ENCODE results near the gene ALPK3. TPM values are rescaled to one million over a fixed set of nuclear protein-coding genes. Genes with fewer than 3 reads are reported as not detected.

The ALPK3 gene
- total RNA-seq, 1 experiment from 2014 or later, result 0.02 TPM

GRCh38 chr15:84823282-84823878, 6.2 kb downstream of the ALPK3 start:
- no peak for DNase-seq (ENCODE audit: low read depth)

GRCh38 chr15:84824260-84825007, 7.3 kb downstream of the ALPK3 start:
- no peak for DNase-seq (ENCODE audit: low read depth)

- peak; percentile 41 for DNase-seq (ENCODE audit: low read depth)
Observed at GRCh38 chr15:84826369-84826823, 9.2 kb downstream of the ALPK3 start.

- no peak for DNase-seq (ENCODE audit: low read depth)
Observed at GRCh38 chr15:84827246-84827645, 10.1 kb downstream of the ALPK3 start.

- no peak for DNase-seq (ENCODE audit: low read depth)
Observed at GRCh38 chr15:84828086-84828908, 11.1 kb downstream of the ALPK3 start.

- no peak for DNase-seq (ENCODE audit: low read depth)
Observed at GRCh38 chr15:84829428-84829827, 12.3 kb downstream of the ALPK3 start.

- no peak for DNase-seq (ENCODE audit: low read depth)
Observed at GRCh38 chr15:84830036-84830435, 12.9 kb downstream of the ALPK3 start.

- DNase-seq (ENCODE audit: low read depth), result no peak
Observed at GRCh38 chr15:84831028-84831427, 13.9 kb downstream of the ALPK3 start.

DNA sequence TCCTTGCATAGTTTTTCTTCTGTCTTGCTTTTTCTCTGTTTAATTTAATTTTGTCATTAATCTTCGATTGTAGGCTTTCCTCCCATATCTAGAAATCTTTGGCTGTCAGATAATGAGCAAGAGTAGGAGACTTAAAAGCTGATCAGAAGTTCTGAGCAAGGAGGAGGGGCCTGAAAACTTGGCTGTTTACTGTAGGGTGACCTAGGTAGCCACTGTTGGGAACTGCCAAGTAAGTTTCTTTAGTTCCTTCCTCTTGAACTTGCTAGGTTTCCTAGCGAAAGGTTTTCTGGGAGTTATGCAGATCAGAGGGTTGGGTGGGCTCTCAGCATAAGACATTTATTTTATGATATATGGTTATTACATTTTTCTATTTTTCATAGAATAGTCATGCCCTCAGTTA, 14.5 kb downstream of the ALPK3 start:
- no peak for DNase-seq (ENCODE audit: low read depth)

DNA sequence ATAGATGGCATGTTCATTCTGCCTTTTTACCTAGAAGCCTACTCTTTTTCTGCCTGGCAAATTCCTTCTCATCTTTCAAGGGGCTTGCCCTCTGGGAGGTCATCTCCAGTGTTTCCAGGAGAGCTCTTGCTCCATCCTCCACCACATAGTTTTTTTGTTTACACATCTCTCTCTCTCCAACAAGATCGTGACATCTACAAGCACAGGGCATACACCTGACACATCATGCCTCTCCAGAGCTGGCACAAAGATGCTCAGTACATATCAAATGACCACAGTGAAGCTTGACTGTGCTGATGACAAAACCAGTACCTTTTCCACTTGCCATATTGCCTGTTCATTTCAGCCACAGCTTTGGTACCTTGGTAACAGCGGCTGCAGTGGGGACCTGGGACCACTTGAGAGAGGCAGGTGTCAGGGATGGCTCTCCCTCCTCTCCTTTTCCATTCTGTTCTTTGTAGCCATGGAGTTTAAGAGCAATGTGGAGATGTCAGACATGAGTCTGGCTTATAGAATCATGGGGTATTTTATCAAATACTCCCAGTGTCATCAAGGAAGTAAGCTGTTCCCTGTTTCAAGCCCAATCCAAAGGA, 15.4 kb downstream of the ALPK3 start:
- no peak for DNase-seq (ENCODE audit: low read depth)

DNA sequence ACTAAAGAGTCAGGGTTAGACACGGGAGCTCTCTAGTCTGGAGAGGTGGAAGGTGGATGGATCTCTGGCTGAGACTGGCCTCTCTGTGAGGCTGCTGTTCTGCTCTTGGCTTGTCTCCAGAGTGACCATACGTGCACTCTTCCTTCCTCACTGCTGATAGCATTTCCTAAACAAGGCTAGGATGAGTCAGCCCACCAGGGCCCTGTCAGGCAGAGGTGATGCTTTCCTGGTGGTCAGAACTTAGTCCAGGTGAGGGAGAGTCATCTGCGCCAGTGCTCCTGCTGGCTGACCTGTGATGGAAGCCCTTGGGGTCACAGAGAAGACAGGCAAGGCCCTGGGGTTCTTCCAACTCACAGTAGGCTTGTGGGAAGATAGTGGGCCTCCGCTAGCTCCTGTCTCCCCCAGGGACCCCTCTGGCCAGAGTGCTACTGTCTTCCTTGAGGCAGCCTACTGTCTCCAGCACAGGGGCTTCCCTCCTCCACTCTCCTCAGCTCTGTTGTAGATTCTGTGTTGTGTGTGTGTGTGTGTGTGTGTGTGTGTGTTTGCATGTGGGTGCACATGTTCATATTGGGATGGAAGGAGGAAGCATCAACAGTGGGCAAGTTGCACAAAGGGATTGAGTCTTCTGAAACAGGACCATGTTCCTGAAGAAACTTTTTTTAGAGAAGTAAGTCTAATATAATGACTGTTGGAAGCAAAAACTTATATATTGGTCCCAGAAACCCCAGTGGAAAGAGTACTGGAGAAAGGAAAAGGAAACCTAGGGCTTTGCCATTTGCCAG, 16.5 kb downstream of the ALPK3 start:
- DNase-seq (ENCODE audit: low read depth), result peak; percentile 48

- DNase-seq (ENCODE audit: low read depth), result no peak
Observed at GRCh38 chr15:84834229-84834955, 17.2 kb downstream of the ALPK3 start.

DNA sequence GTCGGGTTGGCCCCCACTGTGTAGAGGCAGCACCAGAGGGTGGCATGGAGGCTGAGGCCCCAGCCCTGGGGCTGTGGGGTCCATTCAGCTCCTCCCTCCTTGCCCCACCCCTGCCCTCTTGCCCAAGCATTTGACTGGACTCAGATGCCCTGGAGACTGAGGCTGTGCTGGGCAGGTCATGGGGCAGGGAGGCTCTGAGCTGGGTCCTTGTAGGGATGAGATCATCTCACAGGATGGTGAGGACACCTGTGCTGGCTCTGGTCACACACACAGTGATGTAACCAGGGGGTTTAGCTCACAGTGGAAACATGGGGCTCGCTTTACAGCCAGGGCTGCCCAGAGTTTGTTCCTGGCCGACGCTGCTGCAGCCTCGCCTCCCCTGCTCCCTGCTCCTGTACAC, 17.8 kb downstream of the ALPK3 start:
- DNase-seq (ENCODE audit: low read depth), result no peak

GRCh38 chr15:84835661-84836337, 18.6 kb downstream of the ALPK3 start:
- no peak for DNase-seq (ENCODE audit: low read depth)

DNA sequence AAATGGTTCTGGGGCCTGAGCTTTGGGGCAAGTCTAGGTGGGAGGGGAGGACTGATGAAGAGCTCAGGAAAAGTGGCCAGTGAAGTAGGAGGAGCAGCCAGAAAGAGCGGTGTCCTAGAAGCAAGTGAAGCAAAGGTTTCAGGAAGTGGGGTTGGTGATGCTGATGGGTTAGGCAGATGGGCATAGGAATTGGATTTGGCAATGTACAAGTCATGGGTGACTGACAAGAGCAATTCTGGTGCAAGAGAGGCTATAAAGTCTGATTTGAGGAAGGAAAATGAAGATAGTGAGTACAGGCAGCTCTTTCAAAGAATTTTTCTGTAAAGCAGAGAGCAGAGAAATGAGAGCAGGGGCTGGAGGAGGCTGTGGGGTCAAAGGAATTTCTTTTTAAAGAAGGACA, 19.7 kb downstream of the ALPK3 start:
- no peak for DNase-seq (ENCODE audit: low read depth)

- DNase-seq (ENCODE audit: low read depth), result no peak
Observed at GRCh38 chr15:84839714-84840113, 22.6 kb downstream of the ALPK3 start.

- no peak for DNase-seq (ENCODE audit: low read depth)
Observed at GRCh38 chr15:84840255-84840654, 23.1 kb downstream of the ALPK3 start.

DNA sequence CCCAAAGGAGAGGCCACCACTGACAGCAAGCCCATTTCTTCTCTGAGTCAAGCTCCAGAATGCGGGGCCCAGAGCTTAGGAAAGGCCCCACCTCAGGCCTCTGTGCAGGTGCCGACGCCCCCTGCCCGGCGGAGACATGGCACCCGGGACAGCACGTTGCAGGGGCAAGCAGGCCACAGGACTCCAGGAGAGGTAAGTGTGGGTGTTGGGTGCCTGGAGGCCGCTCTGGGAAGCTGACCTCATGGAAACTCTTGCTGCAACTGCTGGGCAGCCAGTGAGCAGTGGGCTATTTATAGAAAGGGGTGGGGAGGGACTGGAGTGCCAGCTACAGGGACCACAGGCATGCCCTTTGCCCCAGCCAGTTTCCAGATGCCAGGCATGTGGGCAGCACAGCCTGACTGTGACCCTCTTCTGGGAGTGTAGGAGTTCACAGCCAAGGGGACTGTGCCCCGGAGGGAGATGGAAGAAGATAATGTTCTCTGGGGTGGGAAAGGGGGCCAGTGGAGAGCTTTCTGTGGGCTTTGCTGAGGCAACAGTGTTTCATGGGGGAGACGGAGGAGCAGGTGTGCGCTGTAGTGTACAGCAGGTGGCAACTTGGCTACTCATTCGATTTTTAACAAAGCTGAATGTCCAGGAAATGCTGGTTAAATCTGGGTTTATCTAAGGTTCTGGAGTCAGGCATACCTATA, 23.7 kb downstream of the ALPK3 start:
- DNase-seq (ENCODE audit: low read depth), result peak; percentile 44

DNA sequence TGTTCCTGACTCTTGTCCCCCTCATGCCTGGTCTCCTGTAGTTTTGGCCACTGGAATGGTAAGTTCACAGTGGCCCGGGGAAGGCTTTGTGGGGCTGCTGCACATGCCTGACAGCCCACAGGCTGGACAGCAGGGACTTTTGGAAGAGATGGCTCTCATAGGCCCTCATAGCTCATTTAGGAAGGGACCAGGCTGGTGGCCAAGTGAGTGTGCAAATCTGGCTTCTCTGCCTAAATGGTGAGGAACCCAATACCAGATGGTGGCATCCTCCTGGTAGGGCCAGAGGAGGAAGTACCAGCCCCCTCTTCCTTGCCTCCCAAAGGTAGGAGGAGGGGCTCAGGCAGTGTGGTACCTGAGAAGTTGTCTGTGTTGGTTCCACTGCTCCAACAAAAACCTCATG, 25.6 kb downstream of the ALPK3 start:
- no peak for DNase-seq (ENCODE audit: low read depth)

Data from HT1080 (cell line).